Stimulated activated CD4-positive, alpha-beta T cell treated with anti-CD3 and anti-CD28 coated beads, Interleukin-4, amount 100 ng/mL, for 24 hours (primary cell): Measurements from ENCODE around the gene MED7.

Experiments used
- DNase-seq: peaks from one replicate; pipeline ENCODE4 v3.0.0-alpha.2; 2020

The MED7 gene

DNA sequence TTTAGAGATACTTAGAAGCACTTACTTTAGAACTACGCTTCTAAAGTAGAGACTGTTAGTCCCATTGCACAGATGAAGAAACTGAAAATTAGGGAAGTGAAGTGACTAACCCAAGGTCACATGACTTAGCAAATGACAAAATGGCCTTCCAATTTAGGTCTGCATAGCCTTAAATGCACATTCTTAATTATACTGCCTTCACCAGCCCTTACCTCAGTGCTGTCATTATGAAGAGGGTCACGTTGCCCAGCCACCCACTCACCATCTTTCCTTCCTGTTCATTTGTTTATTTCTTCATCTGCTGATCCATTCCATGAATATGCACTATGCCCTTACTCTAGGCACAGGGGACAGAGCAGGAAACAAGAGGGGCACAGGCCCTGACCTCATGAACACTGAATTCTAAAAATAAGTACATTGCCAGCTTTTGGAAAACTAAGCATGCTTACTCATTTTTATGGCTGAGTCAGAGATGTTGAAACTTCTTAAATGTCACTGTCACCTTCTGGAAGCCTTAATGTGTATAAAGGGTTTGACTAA lies 42.5 kb downstream of the MED7 start:
- peak; percentile 20 for DNase-seq

- DNase-seq, result no peak
These were observed 54.2 kb downstream of the MED7 start for GRCh38 chr5:157088342-157088990.
